Naive B cell (primary cell): Measurements from ENCODE around the gene ORM1. TPM values are rescaled to one million over a fixed set of nuclear protein-coding genes. Genes with fewer than 3 reads are reported as not detected.
"Not testable (repeated sequence)": the region's sequence is repeated elsewhere in the genome, so short reads cannot be mapped to it uniquely, and the experiment has no call there.

ENCODE experiments used
- ATAC-seq, 2 donors: fragments of 150-1000 bp; cut with Tn5 transposase; 2 replicates each; pipeline ENCODE4 v1.10.0; 2021; ENCODE audit warnings: low read depth in 2 of 2, mild to moderate bottlenecking in 2 of 2, moderate library complexity in 2 of 2
- DNase-seq: peaks from one replicate; pipeline ENCODE4 v3.0.0; 2022
- H3K27ac Mint-ChIP-seq, 6 donors: one replicate each; pipeline ENCODE4 v1.8.0; 2020 to 2022; ENCODE audit warnings: mild to moderate bottlenecking in 6 of 6, mixed read lengths in 6 of 6, moderate library complexity in 5 of 6, inconsistent platforms in 2 of 6
- H3K27me3 Mint-ChIP-seq, 3 donors: one replicate each; pipeline ENCODE4 v1.8.0; 2021 to 2022; ENCODE audit warnings: mixed read lengths in 3 of 3, mild to moderate bottlenecking in 1 of 3
- H3K36me3 Mint-ChIP-seq, 2 donors: one replicate each; pipeline ENCODE4 v1.8.0; 2020 to 2022; ENCODE audit warnings: mixed read lengths in 2 of 2, inconsistent platforms in 1 of 2, mild to moderate bottlenecking in 1 of 2
- H3K4me1 Mint-ChIP-seq, 3 donors: one replicate each; pipeline ENCODE4 v1.8.0; 2020 to 2022; ENCODE audit warnings: mixed read lengths in 3 of 3, inconsistent platforms in 1 of 3, mild to moderate bottlenecking in 1 of 3, moderate library complexity in 1 of 3
- H3K4me3 Mint-ChIP-seq, 8 donors: one replicate each; pipeline ENCODE4 v1.8.0; 2020 to 2022; ENCODE audit warnings: mild to moderate bottlenecking in 8 of 8, mixed read lengths in 8 of 8, moderate library complexity in 8 of 8, inconsistent platforms in 2 of 8
- H3K9me3 Mint-ChIP-seq, 7 donors: one replicate each; pipeline ENCODE4 v1.8.0; 2020 to 2022; ENCODE audit warnings: mixed read lengths in 7 of 7, mild to moderate bottlenecking in 5 of 7, inconsistent platforms in 2 of 7, moderate library complexity in 1 of 7
- polyA plus RNA-seq, 6 donors: library from polyadenylated mRNA; unstranded; fragments of 300-500 nt; fragmentation: Illumina TruSeq; gene quantifications; one replicate each; pipeline ENCODE4 v1.2.3, GENCODE V29; 2021; ENCODE audit warnings: low read depth in 6 of 6

Gene ORM1
- polyA plus RNA-seq, 6 donors from 2014 or later: not detected

- H3K4me1 Mint-ChIP-seq, ATAC-seq, H3K9me3 Mint-ChIP-seq, H3K27ac Mint-ChIP-seq, H3K4me3 Mint-ChIP-seq, H3K36me3 Mint-ChIP-seq, H3K27me3 Mint-ChIP-seq, DNase-seq: not testable (repeated sequence)
Measured at GRCh38 chr9:114328357-114328820, 5.5 kb downstream of the ORM1 start.

- not testable (repeated sequence) for H3K4me3 Mint-ChIP-seq, H3K36me3 Mint-ChIP-seq, H3K27me3 Mint-ChIP-seq, H3K9me3 Mint-ChIP-seq, H3K4me1 Mint-ChIP-seq, H3K27ac Mint-ChIP-seq, ATAC-seq, DNase-seq
Measured at GRCh38 chr9:114328937-114329624, 6.2 kb downstream of the ORM1 start.

- H3K27me3 Mint-ChIP-seq, H3K9me3 Mint-ChIP-seq, DNase-seq, H3K4me1 Mint-ChIP-seq, H3K36me3 Mint-ChIP-seq, ATAC-seq: not testable (repeated sequence)
- peak within 1 kb of the TSS in 1 of 8 donors; percentile 1 for H3K4me3 Mint-ChIP-seq
- peak within 1 kb of the TSS in 2 of 6 donors; percentile 53 to 62 for H3K27ac Mint-ChIP-seq
Measured at GRCh38 chr9:114329625-114330022, 6.7 kb downstream of the ORM1 start, which contains the start of gene ORM2. Gene ORM2 (plus strand): TSS chr9:114329869. CDS start chr9:114329905, 36 bp downstream.

GRCh38 chr9:114330636-114331035, 7.7 kb downstream of the ORM1 start:
- Mint-ChIP-seq H3K9me3 (no peaks in the 10 kb centered on the region), H3K4me1 (peaks cover 0 to 10% (median 9%) of the 10 kb centered on the region in 3 donors), H3K27me3 (no peaks in the 10 kb centered on the region), H3K27ac (peak overlapping the region in 3 of 6 donors; percentile 39 to 62 (median 53)), H3K4me3 (peak overlapping the region in 1 of 8 donors; percentile 1), H3K36me3 (peaks cover 5 to 8% of the 10 kb centered on the region in 2 donors)
- DNase-seq (no peak), ATAC-seq (no peak)

GRCh38 chr9:114331229-114332195, 8.6 kb downstream of the ORM1 start:
- Mint-ChIP-seq H3K27ac (peak overlapping the region in 3 of 6 donors; percentile 39 to 81 (median 44)), H3K4me1 (peaks cover 0 to 16% (median 9%) of the 10 kb centered on the region in 3 donors)
- not testable (repeated sequence) for DNase-seq, H3K4me3 Mint-ChIP-seq, ATAC-seq, H3K36me3 Mint-ChIP-seq, H3K9me3 Mint-ChIP-seq, H3K27me3 Mint-ChIP-seq

- not testable (repeated sequence) for H3K9me3 Mint-ChIP-seq, H3K36me3 Mint-ChIP-seq, H3K27me3 Mint-ChIP-seq, DNase-seq, ATAC-seq
- peaks cover 0 to 16% (median 9%) of the 10 kb centered on the region in 3 donors for H3K4me1 Mint-ChIP-seq
- H3K4me3 Mint-ChIP-seq: peak overlapping the region in 1 of 8 donors; percentile 5
- peak overlapping the region in 5 of 6 donors; percentile 21 to 93 (median 42) for H3K27ac Mint-ChIP-seq
Measured at GRCh38 chr9:114332474-114333040, 9.7 kb downstream of the ORM1 start.

GRCh38 chr9:114333718-114334117, 10.8 kb downstream of the ORM1 start:
- not testable (repeated sequence) for H3K27ac Mint-ChIP-seq, H3K36me3 Mint-ChIP-seq, DNase-seq, ATAC-seq, H3K9me3 Mint-ChIP-seq, H3K4me3 Mint-ChIP-seq, H3K27me3 Mint-ChIP-seq
- peaks cover 6 to 16% (median 9%) of the 10 kb centered on the region in 3 donors for H3K4me1 Mint-ChIP-seq

- ATAC-seq: no peak
- no peak for DNase-seq
- Mint-ChIP-seq H3K27ac (peak overlapping the region in 3 of 6 donors; percentile 15 to 57 (median 18)), H3K4me3 (peak overlapping the region in 1 of 8 donors; percentile 47), H3K27me3 (no peaks in the 10 kb centered on the region), H3K9me3 (no peaks in the 10 kb centered on the region), H3K36me3 (peaks cover 5 to 8% of the 10 kb centered on the region in 2 donors), H3K4me1 (peaks cover 6 to 24% (median 14%) of the 10 kb centered on the region in 3 donors)
Measured at GRCh38 chr9:114334490-114334889, 11.6 kb downstream of the ORM1 start.

GRCh38 chr9:114335745-114336144, 12.8 kb downstream of the ORM1 start:
- H3K4me1 Mint-ChIP-seq: peaks cover 12 to 28% (median 21%) of the 10 kb centered on the region in 3 donors
- peak overlapping the region in 3 of 6 donors; percentile 21 to 75 (median 50) for H3K27ac Mint-ChIP-seq
- DNase-seq (no peak), ATAC-seq (no peak)
- H3K9me3 Mint-ChIP-seq: no peaks in the 10 kb centered on the region
- H3K36me3 Mint-ChIP-seq: peaks cover 5 to 15% of the 10 kb centered on the region in 2 donors
- no peaks in the 10 kb centered on the region for H3K27me3 Mint-ChIP-seq
- H3K4me3 Mint-ChIP-seq: no peak overlapping the region

GRCh38 chr9:114336157-114336556, 13.3 kb downstream of the ORM1 start:
- Mint-ChIP-seq H3K4me1 (peaks cover 13 to 29% (median 18%) of the 10 kb centered on the region in 3 donors), H3K27me3 (no peaks in the 10 kb centered on the region), H3K27ac (peak overlapping the region in 4 of 6 donors; percentile 21 to 75 (median 32)), H3K9me3 (no peaks in the 10 kb centered on the region), H3K4me3 (peak overlapping the region in 1 of 8 donors; percentile 22), H3K36me3 (peaks cover 6 to 17% of the 10 kb centered on the region in 2 donors)
- no peak for ATAC-seq
- DNase-seq: no peak

- Mint-ChIP-seq H3K36me3 (peaks cover 13 to 24% of the 10 kb centered on the region in 2 donors), H3K9me3 (no peaks in the 10 kb centered on the region), H3K27ac (peak overlapping the region in 4 of 6 donors; percentile 19 to 78 (median 32)), H3K4me1 (peaks cover 17 to 36% (median 20%) of the 10 kb centered on the region in 3 donors), H3K27me3 (no peaks in the 10 kb centered on the region), H3K4me3 (no peak overlapping the region)
- no peak for DNase-seq
- ATAC-seq: no peak
Measured at GRCh38 chr9:114336699-114337395, 13.9 kb downstream of the ORM1 start.

- H3K4me1 Mint-ChIP-seq: peaks cover 21 to 41% (median 21%) of the 10 kb centered on the region in 3 donors
- H3K9me3 Mint-ChIP-seq: no peaks in the 10 kb centered on the region
- H3K27me3 Mint-ChIP-seq: no peaks in the 10 kb centered on the region
- H3K36me3 Mint-ChIP-seq: peaks cover 18 to 29% of the 10 kb centered on the region in 2 donors
- peak overlapping the region in 1 of 8 donors; percentile 1 for H3K4me3 Mint-ChIP-seq
- no peak for ATAC-seq
- H3K27ac Mint-ChIP-seq: no peak overlapping the region
- DNase-seq: no peak
Measured at GRCh38 chr9:114338187-114338586, 15.3 kb downstream of the ORM1 start.
